Caco-2 (cell line): Measurements from ENCODE around the gene BTNL9. TPM values are rescaled to one million over a fixed set of nuclear protein-coding genes. Genes with fewer than 3 reads are reported as not detected.
"Not testable (repeated sequence)": the region's sequence is repeated elsewhere in the genome, so short reads cannot be mapped to it uniquely, and the experiment has no call there.

Source experiments
- BruUV-seq: library from RNA; stranded (reverse); fragments of 400-500 nt; replicated peaks from 2 replicates; lab custom pipeline; 2021; lab: Mats Ljungman, UMichigan
- CTCF ChIA-PET: fragments of 300-600 bp; sonication (Branson Sonifier 250); formaldehyde crosslinking; loops from one replicate; lab custom pipeline; 2022; ENCODE audit warnings: antibody characterized with exemption; lab: Charles Lee
- POLR2A ChIA-PET: fragments of 300-600 bp; sonication (Branson Sonifier 250); formaldehyde crosslinking; loops from one replicate; lab custom pipeline; 2022; ENCODE audit warnings: antibody characterized with exemption; lab: Charles Lee
- DNase-seq, 2 experiments: peaks; one replicate each; pipeline versions ENCODE4 v3.0.0 to v3.0.0-alpha.2; 2020 to 2022
- H3K27me3 ChIP-seq: replicated peaks from 2 replicates; pipeline ENCODE4 v1.6.0; 2011; ENCODE audit warnings: low read length; ENCODE audit not compliant: control insufficient read depth, insufficient read depth
- H3K36me3 ChIP-seq: 2 replicates; pipeline ENCODE4 v1.5.1; 2011; ENCODE audit warnings: low read length; ENCODE audit not compliant: control insufficient read depth, insufficient read depth
- H3K4me1 ChIP-seq: fragments of 250-450 bp; sonication (Bioruptor Pico); 2 replicates; pipeline ENCODE4 v1.5.1; 2020; ENCODE audit warnings: mild to moderate bottlenecking
- H3K4me3 ChIP-seq: 2 replicates; pipeline ENCODE4 v1.5.1; 2011; ENCODE audit warnings: low read depth, mild to moderate bottlenecking, control low read depth, low read length
- H3K9me3 ChIP-seq: fragments of 250-450 bp; sonication (Bioruptor Pico); 2 replicates; pipeline ENCODE4 v1.5.1; 2020; ENCODE audit warnings: mild to moderate bottlenecking, moderate library complexity
- H3K27ac Mint-ChIP-seq: one replicate; pipeline ENCODE4 v1.8.0; 2022; ENCODE audit warnings: mixed read lengths; ENCODE audit not compliant: unreplicated experiment
- H3K27me3 Mint-ChIP-seq: one replicate; pipeline ENCODE4 v1.8.0; 2022; ENCODE audit warnings: mixed read lengths; ENCODE audit not compliant: insufficient read depth, unreplicated experiment
- H3K36me3 Mint-ChIP-seq: one replicate; pipeline ENCODE4 v1.8.0; 2022; ENCODE audit warnings: mild to moderate bottlenecking, mixed read lengths; ENCODE audit not compliant: insufficient read depth, unreplicated experiment
- H3K4me1 Mint-ChIP-seq: one replicate; pipeline ENCODE4 v1.8.0; 2022; ENCODE audit warnings: low read depth, mixed read lengths; ENCODE audit not compliant: unreplicated experiment
- H3K4me3 Mint-ChIP-seq: one replicate; pipeline ENCODE4 v1.8.0; 2022; ENCODE audit warnings: mild to moderate bottlenecking, moderate library complexity, mixed read lengths; ENCODE audit not compliant: unreplicated experiment
- H3K9me3 Mint-ChIP-seq: one replicate; pipeline ENCODE4 v1.8.0; 2022; ENCODE audit warnings: mixed read lengths; ENCODE audit not compliant: unreplicated experiment
- intact Hi-C: fragments of 100-400 bp; cut with micrococcal nuclease; formaldehyde crosslinking; loops from one replicate; pipeline ENCODE4 v1.10.0; 2022; ENCODE audit not compliant: unreplicated experiment
- total RNA-seq: library from RNA; stranded (reverse); gene quantifications from 2 replicates; pipeline ENCODE4 v1.2.3, GENCODE V29; 2022
- TF ChIP-seq, protein P1 (sequence below), 2 experiments: fragments of 200-600 bp in 1 of 2; IDR thresholded peaks; 1 replicate in 1 of 2; 2 replicates in 1 of 2; pipeline versions ENCODE4 v1.5.1 to v1.8.0; 2011 to 2022; ENCODE audit warnings: antibody characterized with exemption in 1 of 2, control low read depth in 1 of 2, inconsistent platforms in 1 of 2, low read depth in 1 of 2, low read length in 1 of 2, mild to moderate bottlenecking in 1 of 2, moderate library complexity in 1 of 2; ENCODE audit not compliant: insufficient read depth in 1 of 2, severe bottlenecking in 1 of 2, unreplicated experiment in 1 of 2

The BTNL9 gene
- total RNA-seq, 1 experiment from 2014 or later: 8.4 TPM

DNA sequence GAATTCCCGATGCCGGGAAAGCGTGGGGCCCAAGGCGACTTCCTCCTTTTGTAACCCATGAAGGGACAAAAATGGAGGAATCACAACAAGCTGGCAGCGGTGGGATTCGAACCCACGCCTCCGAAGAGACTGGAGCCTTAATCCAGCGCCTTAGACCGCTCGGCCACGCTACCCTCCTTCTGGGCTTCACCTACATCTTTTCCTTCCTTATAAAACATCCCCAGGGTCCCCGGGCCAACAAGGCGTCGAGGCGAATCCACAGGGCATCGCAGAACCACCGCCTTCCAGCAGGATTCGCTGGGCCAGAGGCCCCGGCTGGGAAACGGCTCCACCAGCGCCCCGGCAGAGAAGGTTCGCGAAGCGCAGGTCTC lies 57.3 kb downstream of the BTNL9 start:
- H3K9me3 Mint-ChIP-seq, H3K27me3 ChIP-seq, H3K27ac Mint-ChIP-seq, H3K27me3 Mint-ChIP-seq, H3K9me3 ChIP-seq, H3K4me3 ChIP-seq, BruUV-seq, H3K4me1 ChIP-seq, POLR2A ChIA-PET, H3K36me3 Mint-ChIP-seq, intact Hi-C loops, DNase-seq, H3K4me1 Mint-ChIP-seq, H3K36me3 ChIP-seq, CTCF ChIA-PET, H3K4me3 Mint-ChIP-seq: not testable (repeated sequence)

DNA sequence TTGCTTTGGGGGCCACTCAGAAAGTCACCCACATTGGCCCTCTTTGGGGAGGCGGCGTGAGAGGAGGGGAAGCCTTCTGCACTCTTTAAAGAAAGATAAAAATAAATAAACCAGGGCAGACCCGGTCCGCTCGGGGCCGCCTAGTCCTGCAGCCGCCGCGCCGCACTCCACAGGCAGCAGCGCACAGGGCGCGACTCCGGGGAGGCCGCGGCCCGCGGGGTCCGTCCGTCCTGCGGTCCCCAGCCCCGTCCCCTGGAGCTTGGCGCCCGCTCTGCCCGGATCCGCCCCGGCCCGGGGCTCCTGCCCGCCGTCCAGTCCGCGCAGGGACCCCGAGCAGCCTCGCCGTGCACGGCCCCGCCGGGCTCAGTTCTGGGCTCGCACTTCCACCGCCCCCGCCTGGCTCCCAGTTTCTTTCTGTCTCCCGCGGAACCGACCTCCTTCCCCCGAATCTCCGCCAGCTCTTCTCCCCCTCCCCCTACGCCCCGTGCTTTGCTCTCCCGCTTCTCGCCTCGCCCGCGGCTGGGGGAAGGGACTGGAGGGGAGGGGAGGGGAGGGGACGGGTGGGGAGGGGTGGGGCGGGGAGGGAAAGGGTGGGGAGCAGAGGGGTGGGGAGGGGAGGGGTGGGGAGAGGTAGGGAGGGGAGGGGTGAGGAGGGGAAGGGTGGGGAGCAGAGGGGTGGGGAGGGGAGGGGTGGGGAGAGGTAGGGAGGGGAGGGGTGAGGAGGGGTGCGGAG lies 57.9 kb downstream of the BTNL9 start:
- DNase-seq, H3K36me3 Mint-ChIP-seq, H3K27me3 Mint-ChIP-seq, H3K36me3 ChIP-seq, H3K9me3 ChIP-seq, H3K4me3 Mint-ChIP-seq, H3K27ac Mint-ChIP-seq, H3K4me1 Mint-ChIP-seq, POLR2A ChIA-PET, H3K27me3 ChIP-seq, H3K4me1 ChIP-seq, CTCF ChIA-PET, H3K4me3 ChIP-seq, BruUV-seq, H3K9me3 Mint-ChIP-seq, intact Hi-C loops: not testable (repeated sequence)

GRCh38 chr5:181098762-181099601 lies 58.9 kb downstream of the BTNL9 start:
- peak overlapping the region; percentile 67 for H3K4me3 Mint-ChIP-seq
- H3K27me3 Mint-ChIP-seq: peaks cover 7% of the 10 kb centered on the region
- intact Hi-C loops: no loop called here
- H3K9me3 Mint-ChIP-seq: no peaks in the 10 kb centered on the region
- no peaks in the 10 kb centered on the region for H3K36me3 Mint-ChIP-seq
- Histone ChIP-seq H3K36me3 (no peaks in the 10 kb centered on the region), H3K4me3 (no peak overlapping the region), H3K4me1 (no peaks in the 10 kb centered on the region), H3K27me3 (peaks cover 6% of the 10 kb centered on the region), H3K9me3 (no peaks in the 10 kb centered on the region)
- TF ChIP-seq, protein P1, sequence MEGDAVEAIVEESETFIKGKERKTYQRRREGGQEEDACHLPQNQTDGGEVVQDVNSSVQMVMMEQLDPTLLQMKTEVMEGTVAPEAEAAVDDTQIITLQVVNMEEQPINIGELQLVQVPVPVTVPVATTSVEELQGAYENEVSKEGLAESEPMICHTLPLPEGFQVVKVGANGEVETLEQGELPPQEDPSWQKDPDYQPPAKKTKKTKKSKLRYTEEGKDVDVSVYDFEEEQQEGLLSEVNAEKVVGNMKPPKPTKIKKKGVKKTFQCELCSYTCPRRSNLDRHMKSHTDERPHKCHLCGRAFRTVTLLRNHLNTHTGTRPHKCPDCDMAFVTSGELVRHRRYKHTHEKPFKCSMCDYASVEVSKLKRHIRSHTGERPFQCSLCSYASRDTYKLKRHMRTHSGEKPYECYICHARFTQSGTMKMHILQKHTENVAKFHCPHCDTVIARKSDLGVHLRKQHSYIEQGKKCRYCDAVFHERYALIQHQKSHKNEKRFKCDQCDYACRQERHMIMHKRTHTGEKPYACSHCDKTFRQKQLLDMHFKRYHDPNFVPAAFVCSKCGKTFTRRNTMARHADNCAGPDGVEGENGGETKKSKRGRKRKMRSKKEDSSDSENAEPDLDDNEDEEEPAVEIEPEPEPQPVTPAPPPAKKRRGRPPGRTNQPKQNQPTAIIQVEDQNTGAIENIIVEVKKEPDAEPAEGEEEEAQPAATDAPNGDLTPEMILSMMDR (IDR thresholded peaks at IDR 0.05; ENCODE audit: insufficient read depth in 1 of 2, low read depth in 1 of 2, low read length in 1 of 2, severe bottlenecking in 1 of 2, unreplicated experiment in 1 of 2): no peak
- H3K4me1 Mint-ChIP-seq: peaks cover 2% of the 10 kb centered on the region
- no peak for DNase-seq
- POLR2A ChIA-PET: no interaction called here
- CTCF ChIA-PET: no interaction called here
- no peak overlapping the region for H3K27ac Mint-ChIP-seq
- no TSS peak for BruUV-seq

GRCh38 chr5:181099602-181100086 lies 59.6 kb downstream of the BTNL9 start:
- H3K9me3 ChIP-seq: no peaks in the 10 kb centered on the region
- DNase-seq: no peak
- H3K27me3 Mint-ChIP-seq: peaks cover 9% of the 10 kb centered on the region
- ChIA-PET CTCF (no interaction called here), POLR2A (no interaction called here)
- H3K36me3 Mint-ChIP-seq: no peaks in the 10 kb centered on the region
- peaks cover 6% of the 10 kb centered on the region for H3K27me3 ChIP-seq
- intact Hi-C loops: no loop called here
- H3K9me3 Mint-ChIP-seq: no peaks in the 10 kb centered on the region
- H3K4me3 Mint-ChIP-seq: peak overlapping the region; percentile 67
- TF ChIP-seq, protein P1 (IDR thresholded peaks at IDR 0.05; ENCODE audit: insufficient read depth in 1 of 2, low read depth in 1 of 2, low read length in 1 of 2, severe bottlenecking in 1 of 2, unreplicated experiment in 1 of 2): no peak
- no peak overlapping the region for H3K27ac Mint-ChIP-seq
- H3K4me3 ChIP-seq: no peak overlapping the region
- no TSS peak for BruUV-seq
- H3K36me3 ChIP-seq: no peaks in the 10 kb centered on the region
- H3K4me1 ChIP-seq: no peaks in the 10 kb centered on the region
- H3K4me1 Mint-ChIP-seq: peaks cover 6% of the 10 kb centered on the region
